Mucosa of descending colon (tissue), 3 donors: ENCODE results near the gene SLC38A4. TPM values are rescaled to one million over a fixed set of nuclear protein-coding genes. Genes with fewer than 3 reads are reported as not detected.

Source experiments
- ATAC-seq: fragments of 200-7000 bp; cut with Tn5 transposase; one replicate; pipeline ENCODE4 v1.9.1; 2020; ENCODE audit warnings: mild to moderate bottlenecking, moderate library complexity
- DNase-seq, 3 donors: peaks; one replicate each; pipeline ENCODE4 v3.0.0-alpha.2; 2020
- H3K36me3 ChIP-seq: fragments of 200-600 bp; one replicate; pipeline ENCODE4 v1.8.0; 2021; ENCODE audit warnings: low read depth, mild to moderate bottlenecking
- H3K4me1 ChIP-seq: fragments of 200-600 bp; one replicate; pipeline ENCODE4 v1.8.0; 2021; ENCODE audit warnings: low read depth, mild to moderate bottlenecking
- H3K4me3 ChIP-seq: fragments of 200-600 bp; one replicate; pipeline ENCODE4 v1.8.0; 2021; ENCODE audit warnings: mild to moderate bottlenecking
- H3K9me3 ChIP-seq: fragments of 200-600 bp; one replicate; pipeline ENCODE4 v1.8.0; 2021; ENCODE audit warnings: mild to moderate bottlenecking
- intact Hi-C, 2 donors: fragments of 100-400 bp; cut with DNase I in 1 of 2; cut with micrococcal nuclease in 1 of 2; formaldehyde crosslinking; loops; one replicate each; pipeline versions ENCODE4 v1.11.0 to v1.11.1; 2022; cut with DNase I, micrococcal nuclease
- long read RNA-seq, 2 donors: library from polyadenylated mRNA; unstranded; transcript quantifications; one replicate each; pipeline ENCODE4 v2.0.0, GENCODE V29; 2019 to 2021
- total RNA-seq, 3 donors: library from RNA; stranded (reverse); fragmentation: NEBNext Ultra II Directional in 2 of 3; extraction: Animal tissue kit (Norgen Biotek cat#: 25700) in 2 of 3; gene quantifications; one replicate each; pipeline versions ENCODE4 v1.2.1 to v1.2.4, GENCODE V29; 2021 to 2023
- TF ChIP-seq, protein P1 (sequence below): fragments of 200-600 bp; IDR thresholded peaks from one replicate; pipeline ENCODE4 v1.8.0; 2022; ENCODE audit warnings: antibody characterized with exemption, mild to moderate bottlenecking
- donor health status: DM: no; HTN: no; CAD: no; lungs with moderate emphysema.
- donor health status: DM: no; HTN: no; CAD: no.
- donor health status: DM: no; HTN: yes; CAD: no.

SLC38A4 gene, protein sequence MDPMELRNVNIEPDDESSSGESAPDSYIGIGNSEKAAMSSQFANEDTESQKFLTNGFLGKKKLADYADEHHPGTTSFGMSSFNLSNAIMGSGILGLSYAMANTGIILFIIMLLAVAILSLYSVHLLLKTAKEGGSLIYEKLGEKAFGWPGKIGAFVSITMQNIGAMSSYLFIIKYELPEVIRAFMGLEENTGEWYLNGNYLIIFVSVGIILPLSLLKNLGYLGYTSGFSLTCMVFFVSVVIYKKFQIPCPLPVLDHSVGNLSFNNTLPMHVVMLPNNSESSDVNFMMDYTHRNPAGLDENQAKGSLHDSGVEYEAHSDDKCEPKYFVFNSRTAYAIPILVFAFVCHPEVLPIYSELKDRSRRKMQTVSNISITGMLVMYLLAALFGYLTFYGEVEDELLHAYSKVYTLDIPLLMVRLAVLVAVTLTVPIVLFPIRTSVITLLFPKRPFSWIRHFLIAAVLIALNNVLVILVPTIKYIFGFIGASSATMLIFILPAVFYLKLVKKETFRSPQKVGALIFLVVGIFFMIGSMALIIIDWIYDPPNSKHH
- 10 to 100 TPM in 1 of 3 donors, 1 to 10 TPM in 2; 1.7 to 18.6 (median 4.5) TPM for total RNA-seq
- long read RNA-seq, donor 1, partial matches to known transcripts, result 0 of 6 reads
- long read RNA-seq, donor 1, other reads (novel, unspliced or antisense), result 2 of 6 reads
- long read RNA-seq, donor 2, partial matches to known transcripts, result 0 of 1 reads
- long read RNA-seq, donor 2, other reads (novel, unspliced or antisense), result 1 of 1 reads

DNA sequence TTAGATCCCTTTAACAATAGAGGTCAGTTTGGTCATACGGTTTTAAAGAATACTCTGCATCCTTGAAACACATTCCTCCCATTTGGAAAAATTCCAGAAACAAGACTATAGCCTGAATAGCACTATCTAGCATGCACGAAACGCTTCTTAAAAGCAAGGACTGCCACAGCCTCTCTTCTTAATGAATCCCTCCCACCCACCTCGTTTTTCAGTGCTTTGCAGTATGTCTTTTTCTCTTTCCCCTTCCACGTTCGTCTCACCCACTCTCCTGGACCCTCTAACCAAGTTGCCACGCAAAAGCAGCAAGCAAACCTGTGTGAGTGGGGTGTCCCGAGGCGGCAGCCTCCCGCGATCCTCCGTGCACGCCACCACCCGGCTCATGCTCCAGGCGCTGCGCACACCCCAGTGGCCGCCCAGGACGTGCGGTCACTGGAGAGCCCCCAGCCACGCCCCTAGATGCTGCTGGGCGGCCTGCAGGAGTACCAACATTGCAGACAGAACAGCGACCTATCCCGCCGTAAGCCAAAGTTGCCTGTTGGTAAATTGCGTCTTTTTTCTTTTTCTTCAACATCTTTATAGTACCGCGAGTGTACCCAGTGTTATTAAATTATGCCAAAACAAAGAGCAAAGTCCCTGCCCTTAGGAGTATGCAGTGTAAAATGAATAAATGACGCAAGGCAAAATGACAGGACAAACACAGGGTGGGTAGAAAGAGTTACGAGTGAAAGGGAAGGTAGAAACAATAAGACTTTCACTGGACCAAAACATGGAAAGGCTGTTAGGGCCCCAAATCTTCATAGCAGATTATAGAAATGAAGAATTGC lies at the start of gene SLC38A4:
SLC38A4 (minus strand) TSS at position 407 of the 824 bp plus-strand sequence. CDS start 32,926 bp downstream, outside the sequence.
- H3K9me3 ChIP-seq, result no peaks in the 10 kb centered on the region
- DNase-seq (peak; percentile 60 to 75 (median 64)), ATAC-seq (peak; percentile 90)
- H3K4me3 ChIP-seq, result no peak within 1 kb of the TSS
- peaks cover 5% of the 10 kb centered on the region for H3K4me1 ChIP-seq
- no peaks in the 10 kb centered on the region for H3K36me3 ChIP-seq
- intact Hi-C loops, result no loop called here
- TF ChIP-seq, protein P1, sequence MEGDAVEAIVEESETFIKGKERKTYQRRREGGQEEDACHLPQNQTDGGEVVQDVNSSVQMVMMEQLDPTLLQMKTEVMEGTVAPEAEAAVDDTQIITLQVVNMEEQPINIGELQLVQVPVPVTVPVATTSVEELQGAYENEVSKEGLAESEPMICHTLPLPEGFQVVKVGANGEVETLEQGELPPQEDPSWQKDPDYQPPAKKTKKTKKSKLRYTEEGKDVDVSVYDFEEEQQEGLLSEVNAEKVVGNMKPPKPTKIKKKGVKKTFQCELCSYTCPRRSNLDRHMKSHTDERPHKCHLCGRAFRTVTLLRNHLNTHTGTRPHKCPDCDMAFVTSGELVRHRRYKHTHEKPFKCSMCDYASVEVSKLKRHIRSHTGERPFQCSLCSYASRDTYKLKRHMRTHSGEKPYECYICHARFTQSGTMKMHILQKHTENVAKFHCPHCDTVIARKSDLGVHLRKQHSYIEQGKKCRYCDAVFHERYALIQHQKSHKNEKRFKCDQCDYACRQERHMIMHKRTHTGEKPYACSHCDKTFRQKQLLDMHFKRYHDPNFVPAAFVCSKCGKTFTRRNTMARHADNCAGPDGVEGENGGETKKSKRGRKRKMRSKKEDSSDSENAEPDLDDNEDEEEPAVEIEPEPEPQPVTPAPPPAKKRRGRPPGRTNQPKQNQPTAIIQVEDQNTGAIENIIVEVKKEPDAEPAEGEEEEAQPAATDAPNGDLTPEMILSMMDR, result no peak

DNA sequence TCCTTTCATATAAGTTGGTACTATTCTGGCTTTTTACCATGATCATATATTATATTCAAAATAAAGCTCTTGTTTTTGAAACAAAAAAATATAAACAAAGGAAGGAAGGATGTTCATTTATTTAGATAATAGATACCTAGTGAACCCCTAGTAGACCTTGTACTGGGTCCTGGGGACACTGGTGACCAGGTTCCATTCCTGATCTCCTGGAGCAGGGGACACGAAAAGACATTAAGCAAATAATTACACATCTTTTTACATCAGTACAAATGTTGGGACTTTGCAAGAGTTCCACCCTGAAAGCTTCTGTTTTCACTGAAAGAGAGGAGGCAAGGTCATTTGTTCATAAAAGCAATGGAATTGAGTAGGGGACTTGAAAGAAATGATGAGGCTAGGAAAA lies 49.3 kb upstream of the SLC38A4 start:
- DNase-seq (no peak), ATAC-seq (no peak)
- TF ChIP-seq, protein P1, result no peak
- Histone ChIP-seq H3K4me1 (no peaks in the 10 kb centered on the region), H3K4me3 (no peak overlapping the region), H3K9me3 (peaks cover 2% of the 10 kb centered on the region), H3K36me3 (no peaks in the 10 kb centered on the region)
- intact Hi-C loops, result no loop called here

DNA sequence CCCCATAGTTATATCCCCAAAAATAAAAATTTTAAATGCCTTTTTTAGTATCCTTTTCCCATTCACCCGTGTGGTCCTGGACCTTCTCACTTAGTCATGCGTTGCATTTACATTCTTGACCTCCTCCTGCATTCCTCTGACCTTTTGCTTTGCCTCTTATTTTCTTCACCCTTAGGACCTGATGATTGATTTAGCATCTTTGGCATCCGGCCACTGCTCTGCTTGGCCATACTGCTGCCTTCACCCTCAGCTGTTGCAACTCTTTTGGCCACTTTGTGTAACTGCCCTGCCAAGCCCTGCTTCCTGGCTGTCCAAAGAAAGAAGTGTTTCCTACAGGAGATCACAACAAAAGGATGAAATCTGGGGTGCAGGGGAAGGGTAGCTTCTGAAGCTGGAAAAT lies 48.8 kb upstream of the SLC38A4 start:
- Histone ChIP-seq H3K4me3 (no peak overlapping the region), H3K36me3 (no peaks in the 10 kb centered on the region), H3K9me3 (peaks cover 2% of the 10 kb centered on the region), H3K4me1 (no peaks in the 10 kb centered on the region)
- ATAC-seq (no peak), DNase-seq (no peak)
- TF ChIP-seq, protein P1, result no peak
- intact Hi-C loops, result no loop called here

DNA sequence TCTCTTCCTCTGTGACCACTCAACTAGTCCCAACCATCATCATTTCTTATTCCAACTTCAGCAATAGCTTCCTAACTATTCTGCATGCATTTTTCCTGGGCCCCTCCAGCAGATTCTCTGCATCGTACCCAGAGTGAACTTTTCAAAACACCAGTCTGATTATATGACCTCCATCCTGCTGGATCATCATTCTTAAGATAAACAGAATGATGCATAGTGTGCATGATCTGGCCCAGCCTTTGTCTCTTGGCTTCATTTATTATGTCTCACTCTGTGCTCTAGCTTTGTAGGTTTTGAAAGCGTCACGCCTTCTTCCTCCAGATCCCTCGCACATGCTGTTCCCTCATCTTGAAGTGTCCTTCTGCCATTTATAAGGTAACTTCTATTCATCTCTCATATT lies 46.3 kb upstream of the SLC38A4 start:
- Histone ChIP-seq H3K4me3 (no peak overlapping the region), H3K9me3 (no peaks in the 10 kb centered on the region), H3K4me1 (no peaks in the 10 kb centered on the region), H3K36me3 (no peaks in the 10 kb centered on the region)
- TF ChIP-seq, protein P1, result no peak
- ATAC-seq (no peak), DNase-seq (no peak)
- intact Hi-C loops, result no loop called here

DNA sequence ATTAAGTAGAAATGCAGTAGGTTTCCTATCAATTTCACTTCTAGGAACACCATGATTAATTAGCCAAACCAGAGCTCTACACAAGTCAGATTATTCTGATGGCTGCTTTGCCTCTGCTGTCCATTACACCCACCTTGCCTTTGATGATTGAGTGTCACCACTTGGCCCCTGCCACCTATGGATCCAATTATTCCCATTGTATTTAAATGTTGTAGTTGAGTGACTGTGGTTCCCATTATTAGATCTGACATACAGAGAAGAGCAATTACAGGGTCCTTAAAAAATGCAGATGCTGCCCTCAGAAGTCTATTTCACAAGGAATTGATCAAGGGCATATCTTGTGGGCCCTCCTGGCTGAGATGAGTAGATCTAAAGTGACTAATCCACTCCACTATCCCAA lies 39.5 kb upstream of the SLC38A4 start:
- TF ChIP-seq, protein P1, result no peak
- Histone ChIP-seq H3K9me3 (peaks cover 15% of the 10 kb centered on the region), H3K4me1 (no peaks in the 10 kb centered on the region), H3K36me3 (no peaks in the 10 kb centered on the region), H3K4me3 (no peak overlapping the region)
- DNase-seq (no peak), ATAC-seq (no peak)
- intact Hi-C loops, result no loop called here
